DOHH2 (cell line): ENCODE data around the gene MARK3.

Experiments
- H3F3A ChIP-seq: fragments of 200-600 bp; sonication (generic), shearing (Covaris generic); 2 replicates; pipeline ENCODE4 v1.6.0; 2016; ENCODE audit warnings: antibody characterized with exemption, mild to moderate bottlenecking; ENCODE audit not compliant: control insufficient read depth, insufficient read depth
- H3K27ac ChIP-seq: fragments of 200-600 bp; sonication (generic); 2 replicates; pipeline ENCODE4 v1.5.1; 2014; ENCODE audit warnings: low read depth, mild to moderate bottlenecking, low read length, moderate library complexity
- H3K27me3 ChIP-seq: fragments of 200-600 bp; sonication (generic); 2 replicates; pipeline ENCODE4 v1.6.1; 2014; ENCODE audit warnings: mild to moderate bottlenecking, low read length, mixed read lengths; ENCODE audit not compliant: control insufficient read depth
- H3K36me3 ChIP-seq: fragments of 200-600 bp; sonication (generic); 2 replicates; pipeline ENCODE4 v1.6.1; 2014; ENCODE audit warnings: mild to moderate bottlenecking, low read length, moderate library complexity, mixed read lengths; ENCODE audit not compliant: control insufficient read depth
- H3K4me1 ChIP-seq: fragments of 200-600 bp; sonication (generic); 2 replicates; pipeline ENCODE4 v1.6.1; 2014; ENCODE audit warnings: mild to moderate bottlenecking, low read length, mixed read lengths; ENCODE audit not compliant: control insufficient read depth
- H3K4me2 ChIP-seq: fragments of 200-600 bp; sonication (generic); 2 replicates; pipeline ENCODE4 v1.6.0; 2014; ENCODE audit warnings: mild to moderate bottlenecking, low read length, moderate library complexity
- H3K4me3 ChIP-seq: fragments of 200-600 bp; sonication (generic); 2 replicates; pipeline ENCODE4 v1.5.1; 2014; ENCODE audit warnings: mild to moderate bottlenecking, low read length, mixed read lengths
- H3K79me2 ChIP-seq: fragments of 200-600 bp; sonication (generic); 2 replicates; pipeline ENCODE4 v1.6.1; 2014; ENCODE audit warnings: mild to moderate bottlenecking, low read length, mixed read lengths; ENCODE audit not compliant: control insufficient read depth
- H3K9me2 ChIP-seq: fragments of 200-600 bp; sonication (generic); replicated peaks from 2 replicates; pipeline ENCODE4 v1.6.1; 2014; ENCODE audit warnings: mild to moderate bottlenecking, low read length, mixed read lengths; ENCODE audit not compliant: control insufficient read depth
- H3K9me3 ChIP-seq: fragments of 200-600 bp; sonication (generic); 2 replicates; pipeline ENCODE4 v1.6.1; 2014; ENCODE audit warnings: antibody characterized with exemption, low read length, mixed read lengths; ENCODE audit not compliant: control insufficient read depth, insufficient read depth
- H4K20me1 ChIP-seq: fragments of 200-600 bp; sonication (generic); 2 replicates; pipeline ENCODE4 v1.6.0; 2014; ENCODE audit warnings: low read depth, mild to moderate bottlenecking, antibody characterized with exemption, low read length, moderate library complexity; ENCODE audit not compliant: control insufficient read depth, insufficient read depth
- EZH2phosphoT487 ChIP-seq: fragments of 200-600 bp; sonication (generic); IDR thresholded peaks from 2 replicates; pipeline ENCODE4 v1.6.1; 2017; ENCODE audit warnings: borderline replicate concordance, mild to moderate bottlenecking, antibody characterized with exemption, low read length, moderate library complexity, mixed read lengths
- TF ChIP-seq, protein P1 (sequence below): fragments of 200-600 bp; sonication (generic); IDR thresholded peaks from one replicate; pipeline ENCODE4 v1.5.1; 2014; ENCODE audit warnings: antibody characterized with exemption, mild to moderate bottlenecking, low read depth, low read length; ENCODE audit not compliant: poor library complexity, severe bottlenecking

MARK3 gene

DNA sequence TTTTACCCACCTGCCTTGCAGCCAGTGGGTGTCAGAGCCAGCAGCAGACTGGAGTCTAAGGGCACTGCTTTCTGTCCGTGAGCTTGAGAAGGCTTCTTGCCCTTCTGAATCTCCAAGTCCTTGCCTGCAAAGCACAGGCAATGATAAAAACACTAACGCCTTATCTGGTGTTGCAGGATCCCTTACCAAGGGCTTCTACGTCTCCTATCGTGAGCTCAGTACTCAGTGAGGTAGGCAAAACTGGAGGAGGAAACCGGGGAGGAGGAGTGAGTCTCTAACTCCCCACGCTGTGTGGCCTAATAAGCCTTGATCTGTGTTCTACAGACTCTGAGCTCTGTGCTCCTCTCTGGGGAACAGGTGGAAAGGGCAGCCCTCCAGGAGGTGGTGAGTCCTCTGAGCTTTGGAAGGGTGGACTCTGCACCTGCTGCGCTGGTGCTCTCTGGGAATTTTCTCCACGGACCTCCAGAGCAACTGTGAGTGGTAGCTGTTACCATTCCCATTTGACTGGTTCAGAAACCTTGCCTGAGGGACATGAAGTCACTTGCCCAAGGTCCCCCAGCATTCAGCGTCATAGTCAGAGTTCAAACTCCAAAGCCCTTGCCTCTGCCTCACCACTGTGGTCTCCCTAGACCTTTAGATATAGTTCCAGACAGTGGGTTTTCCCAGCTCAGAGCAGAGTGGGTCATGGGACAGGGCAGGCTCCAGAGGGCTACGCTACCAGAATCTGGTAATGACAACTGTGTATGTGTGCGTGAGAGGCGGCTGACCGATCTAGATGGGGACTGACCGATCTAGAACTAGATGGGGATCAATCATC, 7.0 kb upstream of the MARK3 start:
- Histone ChIP-seq H3K4me1 (no peaks in the 10 kb centered on the region), H3K4me3 (no peak overlapping the region), H3K27me3 (peaks cover 33% of the 10 kb centered on the region), H3K9me2 (no peaks in the 10 kb centered on the region), H3K79me2 (no peaks in the 10 kb centered on the region), H3K4me2 (no peak overlapping the region), H3K36me3 (no peaks in the 10 kb centered on the region), H3K9me3 (no peaks in the 10 kb centered on the region), H3K27ac (no peak overlapping the region), H3F3A (no peaks in the 10 kb centered on the region), H4K20me1 (no peaks in the 10 kb centered on the region)
- TF ChIP-seq, protein P1, sequence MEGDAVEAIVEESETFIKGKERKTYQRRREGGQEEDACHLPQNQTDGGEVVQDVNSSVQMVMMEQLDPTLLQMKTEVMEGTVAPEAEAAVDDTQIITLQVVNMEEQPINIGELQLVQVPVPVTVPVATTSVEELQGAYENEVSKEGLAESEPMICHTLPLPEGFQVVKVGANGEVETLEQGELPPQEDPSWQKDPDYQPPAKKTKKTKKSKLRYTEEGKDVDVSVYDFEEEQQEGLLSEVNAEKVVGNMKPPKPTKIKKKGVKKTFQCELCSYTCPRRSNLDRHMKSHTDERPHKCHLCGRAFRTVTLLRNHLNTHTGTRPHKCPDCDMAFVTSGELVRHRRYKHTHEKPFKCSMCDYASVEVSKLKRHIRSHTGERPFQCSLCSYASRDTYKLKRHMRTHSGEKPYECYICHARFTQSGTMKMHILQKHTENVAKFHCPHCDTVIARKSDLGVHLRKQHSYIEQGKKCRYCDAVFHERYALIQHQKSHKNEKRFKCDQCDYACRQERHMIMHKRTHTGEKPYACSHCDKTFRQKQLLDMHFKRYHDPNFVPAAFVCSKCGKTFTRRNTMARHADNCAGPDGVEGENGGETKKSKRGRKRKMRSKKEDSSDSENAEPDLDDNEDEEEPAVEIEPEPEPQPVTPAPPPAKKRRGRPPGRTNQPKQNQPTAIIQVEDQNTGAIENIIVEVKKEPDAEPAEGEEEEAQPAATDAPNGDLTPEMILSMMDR = no peak
- TF ChIP-seq EZH2phosphoT487 = no peak

DNA sequence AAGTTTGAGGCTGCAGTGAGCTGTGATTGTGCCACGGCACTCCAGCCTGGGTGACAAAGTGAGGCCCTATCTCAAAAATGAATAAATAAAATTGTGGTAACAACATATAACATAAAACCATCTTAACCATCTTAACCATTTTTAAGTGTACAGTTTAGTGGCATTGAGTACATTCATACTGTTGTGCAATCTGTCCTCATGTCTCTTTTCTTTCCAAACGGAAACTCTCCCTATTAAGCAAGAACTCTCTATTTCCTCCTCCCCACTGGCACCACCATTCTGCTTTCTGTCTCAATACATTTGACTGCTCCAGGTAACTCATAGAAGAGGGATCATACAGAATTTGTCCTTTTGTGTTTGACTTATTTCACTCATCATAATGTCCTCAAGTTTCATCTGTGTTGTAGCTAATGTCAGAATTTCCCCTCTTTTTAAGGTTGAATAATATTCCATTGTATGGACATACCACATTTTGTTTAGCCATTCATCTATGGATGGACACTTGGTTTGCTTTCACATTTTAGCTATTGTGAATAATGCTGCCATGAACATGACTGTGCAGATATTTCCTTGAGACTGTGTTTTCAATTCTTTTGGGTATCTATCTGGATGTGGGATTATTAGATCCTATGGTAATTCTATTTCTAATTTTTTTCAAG, 4.4 kb upstream of the MARK3 start:
- H3K4me3 ChIP-seq = no peak overlapping the region
- peaks cover 7% of the 10 kb centered on the region for H3K4me1 ChIP-seq
- no peaks in the 10 kb centered on the region for H3F3A ChIP-seq
- peaks cover 29% of the 10 kb centered on the region for H3K27me3 ChIP-seq
- peaks cover 2% of the 10 kb centered on the region for H3K36me3 ChIP-seq
- peaks cover 6% of the 10 kb centered on the region for H3K79me2 ChIP-seq
- TF ChIP-seq EZH2phosphoT487 = no peak
- TF ChIP-seq, protein P1 = no peak
- no peak overlapping the region for H3K4me2 ChIP-seq
- H3K27ac ChIP-seq = no peak overlapping the region
- H3K9me3 ChIP-seq = no peaks in the 10 kb centered on the region
- H3K9me2 ChIP-seq = no peaks in the 10 kb centered on the region
- H4K20me1 ChIP-seq = no peaks in the 10 kb centered on the region

DNA sequence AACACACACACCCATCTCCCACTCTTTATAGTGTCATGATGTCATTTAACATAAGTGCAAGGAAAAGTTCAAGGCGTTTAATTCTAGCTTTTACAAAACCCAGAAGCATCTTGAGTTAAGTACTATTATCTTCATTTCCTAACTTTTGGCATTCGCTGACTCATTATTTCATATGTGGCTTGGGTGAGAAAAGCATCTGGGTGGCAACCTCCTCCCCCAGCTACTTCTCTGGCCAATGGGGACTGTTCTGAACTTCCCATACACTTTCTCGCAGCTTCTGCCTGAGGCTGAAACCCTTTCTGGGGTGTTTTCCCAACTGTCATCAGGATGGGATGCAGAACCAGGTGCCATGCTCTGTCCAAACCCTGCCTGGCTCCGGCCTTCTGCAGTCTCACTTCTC, 2.8 kb upstream of the MARK3 start:
- TF ChIP-seq EZH2phosphoT487 = no peak
- TF ChIP-seq, protein P1 = no peak
- H3K27ac ChIP-seq = no peak overlapping the region
- no peaks in the 10 kb centered on the region for H3K9me2 ChIP-seq
- H3K36me3 ChIP-seq = peaks cover 11% of the 10 kb centered on the region
- peaks cover 29% of the 10 kb centered on the region for H3K27me3 ChIP-seq
- H3K4me2 ChIP-seq = no peak overlapping the region
- H3F3A ChIP-seq = no peaks in the 10 kb centered on the region
- peaks cover 13% of the 10 kb centered on the region for H4K20me1 ChIP-seq
- peaks cover 10% of the 10 kb centered on the region for H3K4me1 ChIP-seq
- H3K9me3 ChIP-seq = no peaks in the 10 kb centered on the region
- H3K4me3 ChIP-seq = no peak overlapping the region
- peaks cover 21% of the 10 kb centered on the region for H3K79me2 ChIP-seq
